ENCODE results near the gene FERMT2. TPM values are rescaled to one million over a fixed set of nuclear protein-coding genes. Genes with fewer than 3 reads are reported as not detected.

FERMT2 gene
- polyA plus RNA-seq, 1 donor (not counting 4 experiments of a cell fraction or from before 2014, with no cell fraction given), result 19.6 TPM

DNA sequence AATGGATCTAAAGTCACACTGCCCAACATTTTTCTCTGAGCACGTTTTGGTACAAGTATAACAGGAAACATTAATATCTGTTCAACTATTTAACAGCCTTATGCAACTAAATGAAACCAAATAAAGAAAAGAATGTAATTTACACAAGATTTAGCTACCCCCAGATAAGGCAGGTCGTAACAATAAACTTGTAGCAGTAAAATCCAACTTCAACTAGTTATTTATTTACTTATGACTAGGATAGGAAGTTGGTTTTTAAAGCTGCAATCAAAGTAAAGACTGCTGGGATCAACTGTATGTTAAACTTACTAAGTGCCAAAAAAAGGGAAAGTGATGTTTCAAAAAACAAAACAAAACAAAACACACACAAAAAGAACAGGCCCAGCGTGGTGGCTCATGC, 30.9 kb downstream of the FERMT2 start:
- Histone ChIP-seq H3K27ac (ENCODE audit: control insufficient read depth, insufficient read depth, low read length) (no peak overlapping the region), H4K20me1 (ENCODE audit: control insufficient read depth, extremely low read depth, insufficient read depth, low read length) (peaks cover 6% of the 10 kb centered on the region), H3K36me3 (ENCODE audit: control insufficient read depth in 2 of 2, extremely low read depth in 1 of 2, insufficient read depth in 2 of 2, low read length in 2 of 2) (no peaks in the 10 kb centered on the region), H3K9ac (ENCODE audit: control insufficient read depth, extremely low read depth, insufficient read depth, low read length) (no peak overlapping the region), H3K27me3 (ENCODE audit: control insufficient read depth, extremely low read depth, insufficient read depth, low read length) (no peaks in the 10 kb centered on the region), H2AFZ (ENCODE audit: control insufficient read depth, low read length) (no peak overlapping the region), H3K4me3 (ENCODE audit: control insufficient read depth in 2 of 3, extremely low read depth in 1 of 3, insufficient read depth in 2 of 3, low read depth in 1 of 3, low read length in 3 of 3) (no peak overlapping the region), H3K9me3 (ENCODE audit: control insufficient read depth, low read depth, low read length) (no peaks in the 10 kb centered on the region), H3K79me2 (ENCODE audit: control insufficient read depth, insufficient read depth, low read length) (peaks cover 6% of the 10 kb centered on the region), H3K9me1 (ENCODE audit: control insufficient read depth, extremely low read depth, insufficient read depth, low read length) (no peaks in the 10 kb centered on the region), H3K4me1 (ENCODE audit: control insufficient read depth, extremely low read depth, insufficient read depth, low read length) (peaks cover 17% of the 10 kb centered on the region), H3K4me2 (ENCODE audit: control insufficient read depth, extremely low read depth, insufficient read depth, low read depth, low read length) (no peak overlapping the region)
- dilution Hi-C loops (cut with MboI; ENCODE audit: extremely low pct_ligation_motif_present, low sequenced_read_pairs), result no loop called here
- no peak for DNase-seq (ENCODE audit: low read depth, low spot score)
- no peak for TF ChIP-seq EZH2 (IDR thresholded peaks at IDR 0.05; ENCODE audit: low read length)
- TF ChIP-seq, protein P1, sequence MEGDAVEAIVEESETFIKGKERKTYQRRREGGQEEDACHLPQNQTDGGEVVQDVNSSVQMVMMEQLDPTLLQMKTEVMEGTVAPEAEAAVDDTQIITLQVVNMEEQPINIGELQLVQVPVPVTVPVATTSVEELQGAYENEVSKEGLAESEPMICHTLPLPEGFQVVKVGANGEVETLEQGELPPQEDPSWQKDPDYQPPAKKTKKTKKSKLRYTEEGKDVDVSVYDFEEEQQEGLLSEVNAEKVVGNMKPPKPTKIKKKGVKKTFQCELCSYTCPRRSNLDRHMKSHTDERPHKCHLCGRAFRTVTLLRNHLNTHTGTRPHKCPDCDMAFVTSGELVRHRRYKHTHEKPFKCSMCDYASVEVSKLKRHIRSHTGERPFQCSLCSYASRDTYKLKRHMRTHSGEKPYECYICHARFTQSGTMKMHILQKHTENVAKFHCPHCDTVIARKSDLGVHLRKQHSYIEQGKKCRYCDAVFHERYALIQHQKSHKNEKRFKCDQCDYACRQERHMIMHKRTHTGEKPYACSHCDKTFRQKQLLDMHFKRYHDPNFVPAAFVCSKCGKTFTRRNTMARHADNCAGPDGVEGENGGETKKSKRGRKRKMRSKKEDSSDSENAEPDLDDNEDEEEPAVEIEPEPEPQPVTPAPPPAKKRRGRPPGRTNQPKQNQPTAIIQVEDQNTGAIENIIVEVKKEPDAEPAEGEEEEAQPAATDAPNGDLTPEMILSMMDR (optimal IDR thresholded peaks at IDR 0.05 in 1 of 3, IDR thresholded peaks at IDR 0.05 in 1 of 3, conservative IDR thresholded peaks at IDR 0.05 in 1 of 3; ENCODE audit: extremely low read depth in 1 of 3, insufficient read depth in 2 of 3, low read length in 3 of 3), result no peak
- FAIRE-seq, result no peak

DNA sequence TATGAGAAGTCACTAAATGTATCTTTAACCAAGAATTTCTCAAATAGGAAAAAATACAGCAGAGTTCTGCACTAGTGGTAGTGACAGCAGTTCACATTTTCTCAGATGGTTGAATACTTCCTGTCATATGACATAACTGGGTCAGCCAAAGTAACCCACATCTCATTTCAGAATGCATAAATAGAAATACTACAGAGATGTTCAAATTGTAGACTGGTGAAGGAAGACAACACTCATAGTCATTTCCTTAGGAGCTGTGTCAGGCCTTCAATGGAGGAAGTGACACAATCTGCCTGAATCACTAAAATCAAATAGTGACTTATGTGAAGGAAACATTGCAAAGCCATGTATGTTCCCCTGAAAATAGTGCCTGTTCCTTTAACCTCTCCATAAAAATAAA, 32.4 kb downstream of the FERMT2 start:
- Histone ChIP-seq H3K4me2 (ENCODE audit: control insufficient read depth, extremely low read depth, insufficient read depth, low read depth, low read length) (peak overlapping the region; percentile 42), H3K9ac (ENCODE audit: control insufficient read depth, extremely low read depth, insufficient read depth, low read length) (no peak overlapping the region)
- FAIRE-seq, result no peak

More for the DNA sequence above, 32.4 kb downstream of the FERMT2 start:
- Histone ChIP-seq H2AFZ (ENCODE audit: control insufficient read depth, low read length) (no peak overlapping the region), H3K79me2 (ENCODE audit: control insufficient read depth, insufficient read depth, low read length) (peaks cover 4% of the 10 kb centered on the region), H3K27ac (ENCODE audit: control insufficient read depth, insufficient read depth, low read length) (no peak overlapping the region), H3K36me3 (ENCODE audit: control insufficient read depth in 2 of 2, extremely low read depth in 1 of 2, insufficient read depth in 2 of 2, low read length in 2 of 2) (no peaks in the 10 kb centered on the region), H4K20me1 (ENCODE audit: control insufficient read depth, extremely low read depth, insufficient read depth, low read length) (peaks cover 6% of the 10 kb centered on the region), H3K27me3 (ENCODE audit: control insufficient read depth, extremely low read depth, insufficient read depth, low read length) (no peaks in the 10 kb centered on the region), H3K4me1 (ENCODE audit: control insufficient read depth, extremely low read depth, insufficient read depth, low read length) (peaks cover 17% of the 10 kb centered on the region), H3K9me1 (ENCODE audit: control insufficient read depth, extremely low read depth, insufficient read depth, low read length) (no peaks in the 10 kb centered on the region), H3K9me3 (ENCODE audit: control insufficient read depth, low read depth, low read length) (no peaks in the 10 kb centered on the region), H3K4me3 (ENCODE audit: control insufficient read depth in 2 of 3, extremely low read depth in 1 of 3, insufficient read depth in 2 of 3, low read depth in 1 of 3, low read length in 3 of 3) (no peak overlapping the region)
- dilution Hi-C loops (cut with MboI; ENCODE audit: extremely low pct_ligation_motif_present, low sequenced_read_pairs), result no loop called here
- DNase-seq (ENCODE audit: low read depth, low spot score), result no peak
- TF ChIP-seq, protein P1 (optimal IDR thresholded peaks at IDR 0.05 in 1 of 3, IDR thresholded peaks at IDR 0.05 in 1 of 3, conservative IDR thresholded peaks at IDR 0.05 in 1 of 3; ENCODE audit: extremely low read depth in 1 of 3, insufficient read depth in 2 of 3, low read length in 3 of 3), result no peak
- TF ChIP-seq EZH2 (IDR thresholded peaks at IDR 0.05; ENCODE audit: low read length), result no peak
